HEK293T (cell line): ENCODE measurements around the gene DLG2.

ENCODE experiments used
- LEF1 ChIP-seq: fragments of 450-650 bp; IDR thresholded peaks from 2 replicates; pipeline ENCODE4 v1.6.1; 2017; ENCODE audit warnings: mild to moderate bottlenecking, borderline replicate concordance
- NFRKB ChIP-seq: fragments of 450-650 bp; IDR thresholded peaks from 2 replicates; pipeline ENCODE4 v1.6.1; 2016; ENCODE audit warnings: mild to moderate bottlenecking, moderate library complexity

GRCh38 chr11:85098996-85099395 is 528.1 kb downstream of the DLG2 start:
- TF ChIP-seq NFRKB (no peak), LEF1 (no peak)
